Islet precursor cell (in vitro differentiated cells): Measurements from ENCODE around the gene MGRN1.
A peak's percentile ranks its signal among the peaks of the same experiment; 100 is the strongest.

ENCODE experiments used
- DNase-seq: peaks from one replicate; pipeline ENCODE4 v3.0.0-alpha.2; 2018

Gene MGRN1

GRCh38 chr16:4677390-4677789 is 52.8 kb downstream of the MGRN1 start:
- DNase-seq: no peak

GRCh38 chr16:4677994-4678393 is 53.4 kb downstream of the MGRN1 start:
- no peak for DNase-seq

GRCh38 chr16:4678596-4678995 is 54.0 kb downstream of the MGRN1 start:
- no peak for DNase-seq

- DNase-seq: no peak
Observed at GRCh38 chr16:4679156-4679849, 54.7 kb downstream of the MGRN1 start.

- no peak for DNase-seq
Observed at GRCh38 chr16:4679850-4680636, 55.4 kb downstream of the MGRN1 start.

- DNase-seq: no peak
Observed at GRCh38 chr16:4680673-4681470, 56.2 kb downstream of the MGRN1 start.

GRCh38 chr16:4681471-4682083 is 57.0 kb downstream of the MGRN1 start:
- no peak for DNase-seq

- DNase-seq: no peak
Observed at GRCh38 chr16:4682084-4682591, 57.5 kb downstream of the MGRN1 start.

GRCh38 chr16:4682616-4683254 is 58.1 kb downstream of the MGRN1 start:
- DNase-seq: peak; percentile 80

- DNase-seq: no peak
Observed at GRCh38 chr16:4683255-4684057, 58.8 kb downstream of the MGRN1 start.

- DNase-seq: no peak
Observed at GRCh38 chr16:4684058-4684715, 59.6 kb downstream of the MGRN1 start.

- no peak for DNase-seq
Observed at GRCh38 chr16:4684763-4685162, 60.1 kb downstream of the MGRN1 start.

GRCh38 chr16:4685292-4685691 is 60.7 kb downstream of the MGRN1 start:
- DNase-seq: no peak

GRCh38 chr16:4685776-4686496 is 61.3 kb downstream of the MGRN1 start:
- no peak for DNase-seq

- DNase-seq: no peak
Observed at GRCh38 chr16:4686497-4687210, 62.0 kb downstream of the MGRN1 start.

- no peak for DNase-seq
Observed at GRCh38 chr16:4687416-4687815, 62.8 kb downstream of the MGRN1 start.

GRCh38 chr16:4687946-4688673 is 63.5 kb downstream of the MGRN1 start:
- no peak for DNase-seq

- DNase-seq: no peak
Observed at GRCh38 chr16:4688674-4689045, 64.0 kb downstream of the MGRN1 start.

GRCh38 chr16:4689091-4689671 is 64.6 kb downstream of the MGRN1 start:
- peak; percentile 38 for DNase-seq
